Adrenal gland (tissue), 5 donors: Measurements from ENCODE around the gene KIF2C.
"Not testable (repeated sequence)": the region's sequence is repeated elsewhere in the genome, so short reads cannot be mapped to it uniquely, and the experiment has no call there.

Experiments used
- POLR2A ChIP-seq, 2 donors: fragments of 450-650 bp; IDR thresholded peaks; one replicate each; pipeline ENCODE4 v1.6.1; 2017; ENCODE audit warnings: antibody characterized with exemption in 2 of 2, mild to moderate bottlenecking in 2 of 2, moderate library complexity in 1 of 2
- TF ChIP-seq, protein P1 (sequence below), 6 experiments: fragments of 450-650 bp in 4 of 6; fragments of 200-600 bp in 2 of 6; sonication (generic) in 1 of 6; IDR thresholded peaks; 1 replicate in 5 of 6; 2 replicates in 1 of 6; pipeline versions ENCODE4 v1.5.1 to v1.8.0; 2016 to 2021; ENCODE audit warnings: antibody characterized with exemption in 6 of 6, mild to moderate bottlenecking in 2 of 6, moderate library complexity in 1 of 6
- donor health status: DM: no; HTN: no; CAD: no.

DNA sequence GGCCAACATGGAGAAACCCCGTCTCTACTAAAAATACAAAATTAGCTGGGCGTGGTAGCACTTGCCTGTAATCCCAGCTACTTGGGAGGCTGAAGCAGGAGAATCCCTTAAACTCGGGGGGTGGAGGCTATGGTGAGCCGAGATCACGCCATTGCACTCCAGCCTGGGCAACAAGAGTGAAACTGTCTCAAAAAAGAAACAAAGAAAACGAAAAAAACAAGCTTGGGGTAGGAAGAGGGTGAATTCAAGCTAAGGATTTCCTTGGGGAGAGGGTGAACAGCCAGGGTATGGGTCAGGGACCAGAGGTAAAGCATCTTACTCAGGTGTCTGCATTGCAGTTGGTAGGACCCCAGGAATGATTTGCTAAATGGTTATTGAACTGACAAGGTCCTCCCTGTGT is 26.8 kb downstream of the KIF2C start:
- TF ChIP-seq, protein P1, sequence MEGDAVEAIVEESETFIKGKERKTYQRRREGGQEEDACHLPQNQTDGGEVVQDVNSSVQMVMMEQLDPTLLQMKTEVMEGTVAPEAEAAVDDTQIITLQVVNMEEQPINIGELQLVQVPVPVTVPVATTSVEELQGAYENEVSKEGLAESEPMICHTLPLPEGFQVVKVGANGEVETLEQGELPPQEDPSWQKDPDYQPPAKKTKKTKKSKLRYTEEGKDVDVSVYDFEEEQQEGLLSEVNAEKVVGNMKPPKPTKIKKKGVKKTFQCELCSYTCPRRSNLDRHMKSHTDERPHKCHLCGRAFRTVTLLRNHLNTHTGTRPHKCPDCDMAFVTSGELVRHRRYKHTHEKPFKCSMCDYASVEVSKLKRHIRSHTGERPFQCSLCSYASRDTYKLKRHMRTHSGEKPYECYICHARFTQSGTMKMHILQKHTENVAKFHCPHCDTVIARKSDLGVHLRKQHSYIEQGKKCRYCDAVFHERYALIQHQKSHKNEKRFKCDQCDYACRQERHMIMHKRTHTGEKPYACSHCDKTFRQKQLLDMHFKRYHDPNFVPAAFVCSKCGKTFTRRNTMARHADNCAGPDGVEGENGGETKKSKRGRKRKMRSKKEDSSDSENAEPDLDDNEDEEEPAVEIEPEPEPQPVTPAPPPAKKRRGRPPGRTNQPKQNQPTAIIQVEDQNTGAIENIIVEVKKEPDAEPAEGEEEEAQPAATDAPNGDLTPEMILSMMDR (IDR thresholded peaks at IDR 0.05), result not testable (repeated sequence)
- TF ChIP-seq POLR2A (IDR thresholded peaks at IDR 0.05), result not testable (repeated sequence)
